Measurements from ENCODE around the gene HMX1. TPM values are rescaled to one million over a fixed set of nuclear protein-coding genes. Genes with fewer than 3 reads are reported as not detected.

HMX1 gene
- total RNA-seq, 1 donor from 2014 or later, result not detected

DNA sequence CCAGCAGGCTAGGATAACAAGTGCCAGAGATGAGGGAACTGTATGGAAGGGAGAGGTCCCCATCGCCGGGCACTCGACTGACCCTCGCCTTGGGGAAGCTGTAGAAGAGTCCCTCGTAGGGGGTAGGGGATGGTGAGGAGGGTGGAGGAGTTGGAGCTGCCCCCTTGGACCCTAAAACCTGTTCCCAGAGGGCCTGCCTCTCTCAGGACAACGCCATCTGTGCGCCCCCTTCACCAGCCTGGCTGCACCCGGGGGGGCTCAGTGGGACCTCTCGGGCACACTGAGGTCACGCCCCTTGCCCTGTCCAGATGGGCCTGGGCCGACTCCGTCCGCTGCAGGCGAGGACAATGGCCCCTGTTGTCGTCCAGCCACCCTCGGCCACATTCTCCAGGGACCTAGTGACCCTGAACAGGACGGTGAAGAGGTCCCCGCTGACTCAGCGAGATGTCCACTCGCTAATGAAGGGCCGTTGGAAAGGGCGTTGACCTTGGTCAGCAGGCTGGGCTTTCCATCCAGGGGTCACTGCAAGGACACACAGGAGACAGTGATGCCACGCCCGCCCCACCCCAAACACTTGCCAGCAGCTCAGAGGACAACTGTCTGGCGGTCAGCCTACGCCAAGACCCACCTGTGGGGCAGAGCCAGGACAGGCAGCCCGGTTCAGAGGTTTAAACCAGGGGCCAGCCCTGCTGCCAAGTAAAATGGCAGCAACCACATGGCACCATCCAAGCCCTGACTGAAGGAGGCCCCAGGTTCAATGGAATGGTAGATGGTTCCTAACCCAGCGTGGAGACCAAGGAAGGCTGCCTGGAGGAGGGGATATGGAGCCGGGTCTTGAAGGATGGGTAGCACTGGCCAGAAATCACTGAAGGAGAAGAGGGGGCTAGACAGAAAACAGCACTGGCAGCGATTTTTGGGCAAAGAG is 51.2 kb downstream of the HMX1 start:
- H3K4me3 ChIP-seq (ENCODE audit: low read depth, low read length), result no peak overlapping the region
- TF ChIP-seq, protein P1, sequence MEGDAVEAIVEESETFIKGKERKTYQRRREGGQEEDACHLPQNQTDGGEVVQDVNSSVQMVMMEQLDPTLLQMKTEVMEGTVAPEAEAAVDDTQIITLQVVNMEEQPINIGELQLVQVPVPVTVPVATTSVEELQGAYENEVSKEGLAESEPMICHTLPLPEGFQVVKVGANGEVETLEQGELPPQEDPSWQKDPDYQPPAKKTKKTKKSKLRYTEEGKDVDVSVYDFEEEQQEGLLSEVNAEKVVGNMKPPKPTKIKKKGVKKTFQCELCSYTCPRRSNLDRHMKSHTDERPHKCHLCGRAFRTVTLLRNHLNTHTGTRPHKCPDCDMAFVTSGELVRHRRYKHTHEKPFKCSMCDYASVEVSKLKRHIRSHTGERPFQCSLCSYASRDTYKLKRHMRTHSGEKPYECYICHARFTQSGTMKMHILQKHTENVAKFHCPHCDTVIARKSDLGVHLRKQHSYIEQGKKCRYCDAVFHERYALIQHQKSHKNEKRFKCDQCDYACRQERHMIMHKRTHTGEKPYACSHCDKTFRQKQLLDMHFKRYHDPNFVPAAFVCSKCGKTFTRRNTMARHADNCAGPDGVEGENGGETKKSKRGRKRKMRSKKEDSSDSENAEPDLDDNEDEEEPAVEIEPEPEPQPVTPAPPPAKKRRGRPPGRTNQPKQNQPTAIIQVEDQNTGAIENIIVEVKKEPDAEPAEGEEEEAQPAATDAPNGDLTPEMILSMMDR (conservative IDR thresholded peaks at IDR 0.05; ENCODE audit: low read depth, low read length), result no peak
- no peak for DNase-seq (ENCODE audit: low read depth)

DNA sequence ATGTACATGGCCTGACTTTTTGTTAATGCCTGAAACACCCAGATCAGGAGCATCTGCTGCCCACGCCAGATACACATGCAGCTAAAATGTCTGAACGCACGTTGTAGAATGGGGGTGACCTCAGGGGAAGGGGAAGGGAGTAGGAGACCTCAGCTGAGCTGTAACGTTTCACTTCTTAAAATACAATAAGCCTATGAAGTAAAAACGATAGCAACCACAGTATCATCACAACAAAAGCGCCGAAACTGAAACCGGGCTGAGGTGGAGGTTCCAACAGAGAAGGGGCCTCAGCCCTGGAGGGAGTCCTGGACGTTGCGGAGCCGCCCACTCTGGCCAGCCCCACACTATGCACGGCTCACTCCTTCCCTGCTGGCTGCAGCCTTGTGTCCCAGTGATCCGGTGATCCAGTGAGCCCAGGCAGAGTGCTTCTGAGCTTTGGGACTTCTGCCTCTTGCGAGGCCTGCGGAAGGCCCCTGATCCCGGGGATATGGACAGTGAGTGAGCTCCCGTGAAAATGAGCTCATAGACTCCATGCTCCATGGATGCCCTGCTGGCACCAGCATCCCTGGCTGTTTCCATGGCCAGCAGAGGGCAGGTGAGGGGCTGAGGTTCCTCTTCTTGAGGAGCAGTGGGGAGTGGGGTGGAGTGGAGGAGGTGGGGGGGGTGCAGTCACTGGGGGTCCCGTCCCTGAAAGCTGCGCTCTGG is 52.0 kb downstream of the HMX1 start:
- no peak overlapping the region for H3K4me3 ChIP-seq (ENCODE audit: low read depth, low read length)
- TF ChIP-seq, protein P1 (conservative IDR thresholded peaks at IDR 0.05; ENCODE audit: low read depth, low read length), result no peak
- DNase-seq (ENCODE audit: low read depth), result no peak

DNA sequence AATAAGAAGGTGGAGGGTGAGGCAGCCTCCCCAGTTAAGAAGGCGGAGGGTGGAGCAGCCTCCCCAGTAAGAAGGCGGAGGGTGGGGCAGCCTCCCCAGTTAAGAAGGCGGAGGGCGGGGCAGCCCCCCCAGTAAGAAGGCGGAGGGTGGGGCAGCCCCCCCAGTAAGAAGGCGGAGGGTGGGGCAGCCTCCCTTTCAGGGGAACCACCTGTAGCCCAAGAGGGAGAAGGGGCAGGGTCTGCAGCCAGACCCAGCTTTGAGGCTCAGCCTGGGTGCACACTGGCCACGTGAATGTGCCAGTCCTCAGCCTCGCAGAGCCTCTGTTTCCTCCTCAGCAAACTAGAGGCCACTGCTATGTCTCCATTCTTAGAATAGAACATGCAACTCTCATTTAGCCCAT is 52.6 kb downstream of the HMX1 start:
- no peak overlapping the region for H3K4me3 ChIP-seq (ENCODE audit: low read depth, low read length)
- TF ChIP-seq, protein P1 (conservative IDR thresholded peaks at IDR 0.05; ENCODE audit: low read depth, low read length), result no peak
- no peak for DNase-seq (ENCODE audit: low read depth)

DNA sequence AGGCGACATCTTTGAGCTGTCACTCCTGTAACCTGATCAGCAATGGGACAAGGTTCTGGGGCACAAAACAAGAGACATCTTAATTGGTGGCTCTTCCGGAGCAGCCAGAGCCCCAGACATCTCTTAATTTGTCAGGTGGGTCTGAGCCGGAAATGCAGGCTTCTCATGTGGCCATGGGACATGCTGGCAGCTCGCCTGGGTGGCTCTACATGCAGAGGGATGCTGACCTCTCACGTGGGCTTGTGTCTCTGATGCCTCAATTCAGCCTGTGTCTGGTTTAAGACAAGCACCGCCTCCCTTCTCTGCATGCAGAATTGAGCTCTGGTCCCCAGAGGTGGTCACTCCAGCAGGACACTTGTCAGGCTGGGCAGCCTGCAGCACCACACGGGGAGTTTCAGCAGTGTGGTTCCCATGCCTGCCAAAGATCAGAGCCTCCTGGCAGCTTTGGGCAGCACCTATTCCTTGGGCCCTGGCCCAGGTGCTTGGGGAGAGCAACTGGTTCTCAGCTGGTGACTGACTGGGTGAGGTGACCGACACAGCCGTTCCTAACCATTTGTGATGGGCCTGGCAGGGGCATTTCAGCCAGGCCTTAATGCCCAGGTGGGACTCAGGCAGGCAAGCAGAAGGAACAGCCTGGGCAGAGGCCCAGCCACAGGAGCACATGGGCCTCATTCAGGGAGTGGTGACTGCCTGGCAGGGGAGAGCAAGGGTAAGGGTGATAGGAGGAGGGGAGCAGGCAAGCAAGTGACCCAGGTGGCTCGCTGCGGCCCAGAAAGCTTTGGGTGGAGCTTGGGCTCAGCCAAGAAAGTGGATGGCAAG is 53.4 kb downstream of the HMX1 start:
- H3K4me3 ChIP-seq (ENCODE audit: low read depth, low read length), result no peak overlapping the region
- TF ChIP-seq, protein P1 (conservative IDR thresholded peaks at IDR 0.05; ENCODE audit: low read depth, low read length), result no peak
- no peak for DNase-seq (ENCODE audit: low read depth)

DNA sequence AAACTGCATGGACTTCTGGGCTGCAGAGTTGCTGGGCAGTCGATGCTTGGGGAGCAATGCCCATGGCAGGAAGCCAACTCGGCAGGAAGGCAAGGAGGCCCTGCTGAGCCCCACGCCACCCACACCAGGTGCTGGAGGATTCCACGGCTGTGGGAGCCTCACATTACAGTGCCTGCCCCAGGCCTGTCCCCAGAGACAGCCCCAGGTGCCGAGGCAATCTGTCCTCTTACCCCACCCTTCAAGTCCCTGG is 53.9 kb downstream of the HMX1 start:
- H3K4me3 ChIP-seq (ENCODE audit: low read depth, low read length), result no peak overlapping the region
- no peak for DNase-seq (ENCODE audit: low read depth)
- TF ChIP-seq, protein P1 (conservative IDR thresholded peaks at IDR 0.05; ENCODE audit: low read depth, low read length), result no peak

DNA sequence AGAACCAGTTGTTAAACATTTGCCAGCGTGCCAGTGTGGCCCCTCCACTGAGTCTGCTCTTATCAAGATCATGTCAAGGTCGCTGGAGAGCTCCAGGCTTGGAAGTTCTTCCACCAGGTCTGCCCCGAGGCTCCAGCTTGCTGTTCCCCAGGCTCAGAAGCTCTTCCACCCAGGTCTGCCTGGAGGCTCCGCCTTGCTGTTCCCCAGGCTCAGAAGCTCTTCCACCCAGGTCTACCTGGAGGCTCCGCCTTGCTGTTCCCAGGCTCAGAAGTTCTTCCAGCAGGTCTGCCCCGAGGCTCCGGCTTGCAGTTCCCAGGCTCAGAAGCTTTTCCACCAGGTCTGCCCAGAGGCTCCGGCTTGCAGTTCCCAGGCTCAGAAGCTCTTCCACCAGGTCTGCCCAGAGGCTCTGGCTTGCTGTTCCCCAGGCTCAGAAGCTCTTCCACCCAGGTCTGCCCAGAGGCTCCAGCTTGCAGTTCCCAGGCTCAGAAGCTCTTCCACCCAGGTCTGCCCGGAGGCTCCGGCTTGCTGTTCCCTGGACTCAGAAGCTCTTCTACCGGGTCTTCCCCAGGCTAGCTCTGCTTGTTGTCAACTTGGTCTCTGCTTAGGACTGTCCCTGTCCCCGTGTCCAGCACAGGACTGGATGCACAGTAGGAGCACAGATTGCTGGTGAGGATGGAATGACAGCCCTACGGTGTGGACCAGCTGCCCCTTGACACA is 54.4 kb downstream of the HMX1 start:
- no peak overlapping the region for H3K4me3 ChIP-seq (ENCODE audit: low read depth, low read length)
- TF ChIP-seq, protein P1 (conservative IDR thresholded peaks at IDR 0.05; ENCODE audit: low read depth, low read length), result no peak
- no peak for DNase-seq (ENCODE audit: low read depth)

Measured in epithelial cell of proximal tubule (primary cell).